Endothelial cell (in vitro differentiated cells): ENCODE results near the gene MARCHF10. TPM values are rescaled to one million over a fixed set of nuclear protein-coding genes. Genes with fewer than 3 reads are reported as not detected.

Source experiments
- DNase-seq: peaks from one replicate; pipeline ENCODE4 v3.0.0; 2021; ENCODE audit warnings: low spot score
- H3K27ac Mint-ChIP-seq: one replicate; pipeline ENCODE4 v1.8.0; 2021; ENCODE audit warnings: mixed read lengths, inconsistent platforms; ENCODE audit not compliant: unreplicated experiment
- H3K27me3 Mint-ChIP-seq: one replicate; pipeline ENCODE4 v1.8.0; 2021; ENCODE audit warnings: mild to moderate bottlenecking, moderate library complexity, mixed read lengths, inconsistent platforms; ENCODE audit not compliant: unreplicated experiment
- H3K36me3 Mint-ChIP-seq: one replicate; pipeline ENCODE4 v1.8.0; 2021; ENCODE audit warnings: mild to moderate bottlenecking, low read depth, mixed read lengths, inconsistent platforms; ENCODE audit not compliant: unreplicated experiment
- H3K4me1 Mint-ChIP-seq: one replicate; pipeline ENCODE4 v1.8.0; 2021; ENCODE audit warnings: mild to moderate bottlenecking, mixed read lengths, inconsistent platforms; ENCODE audit not compliant: unreplicated experiment
- H3K4me3 Mint-ChIP-seq: one replicate; pipeline ENCODE4 v1.8.0; 2021; ENCODE audit warnings: mild to moderate bottlenecking, mixed read lengths, inconsistent platforms; ENCODE audit not compliant: unreplicated experiment
- H3K9me3 Mint-ChIP-seq: one replicate; pipeline ENCODE4 v1.8.0; 2021; ENCODE audit warnings: mixed read lengths, inconsistent platforms; ENCODE audit not compliant: unreplicated experiment
- total RNA-seq: library from RNA; stranded (reverse); fragmentation: NEBNext Ultra II Directional; extraction: Animal tissue kit (Norgen Biotek cat#: 25700); gene quantifications from one replicate; pipeline ENCODE4 v1.2.1, GENCODE V29; 2021; ENCODE audit not compliant: unreplicated experiment
- TF ChIP-seq, protein P1 (sequence below): fragments of 200-600 bp; sonication (generic); IDR thresholded peaks from one replicate; pipeline ENCODE4 v1.5.0; 2021; ENCODE audit warnings: antibody characterized with exemption; ENCODE audit not compliant: unreplicated experiment

The MARCHF10 gene
- total RNA-seq, 1 donor from 2014 or later = not detected

DNA sequence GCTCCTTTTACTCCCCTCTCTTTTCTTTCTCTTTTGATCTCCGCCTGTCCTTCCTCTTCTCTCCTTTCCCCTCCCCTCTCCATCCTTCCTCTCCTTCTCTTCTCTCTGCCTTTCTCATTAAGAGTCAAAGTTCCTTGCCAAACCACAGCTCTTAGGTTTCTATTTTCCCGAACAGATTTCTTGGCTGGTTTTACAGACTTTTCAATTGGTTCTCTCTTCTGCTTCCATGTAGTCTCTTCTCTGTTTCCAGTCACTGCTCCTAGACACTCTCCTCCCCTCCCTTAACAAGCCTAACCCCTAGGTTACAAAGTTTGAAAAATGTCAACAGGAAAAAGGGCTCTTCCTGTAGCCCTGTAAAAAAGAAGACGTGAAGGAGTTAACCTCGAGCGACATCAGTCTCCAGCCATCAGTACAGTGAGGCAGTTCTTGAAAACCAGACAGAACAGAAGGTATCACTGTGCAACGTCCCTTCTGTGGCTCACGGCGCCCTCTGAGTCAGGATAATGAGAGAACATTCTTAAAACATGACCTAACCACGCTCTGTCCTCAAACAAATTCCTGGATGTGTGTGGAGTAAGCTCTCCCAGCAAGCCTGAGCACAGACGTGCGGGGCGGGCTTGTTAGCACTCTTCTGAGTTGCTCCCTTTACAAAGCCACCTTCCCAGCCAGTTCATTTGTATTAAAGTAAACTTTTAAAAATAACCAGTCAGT, 11.6 kb upstream of the MARCHF10 start:
- peak overlapping the region; percentile 63 for H3K4me3 Mint-ChIP-seq
- H3K4me1 Mint-ChIP-seq = peaks cover 39% of the 10 kb centered on the region
- peak overlapping the region; percentile 99 for H3K27ac Mint-ChIP-seq

DNA sequence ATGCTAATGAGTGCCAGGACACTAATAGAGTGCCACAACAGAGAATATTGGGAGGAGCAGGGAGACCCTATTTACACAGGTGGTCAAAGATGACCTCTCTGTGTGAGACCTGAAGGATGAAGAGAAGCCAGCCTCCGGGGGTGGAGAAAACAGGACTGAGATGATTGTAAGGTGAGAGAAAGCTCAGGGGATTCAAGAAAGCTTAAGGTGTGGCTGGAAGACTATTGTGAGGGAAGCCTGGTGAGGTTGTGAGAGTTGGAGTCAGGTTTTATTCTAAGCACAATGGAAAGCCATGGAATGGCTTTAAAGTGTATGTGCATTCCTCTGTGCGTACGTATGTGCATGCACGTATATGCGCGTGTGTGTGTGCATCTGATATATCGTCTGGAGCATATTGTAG, 10.4 kb upstream of the MARCHF10 start:
- no peak for DNase-seq
- TF ChIP-seq, protein P1, sequence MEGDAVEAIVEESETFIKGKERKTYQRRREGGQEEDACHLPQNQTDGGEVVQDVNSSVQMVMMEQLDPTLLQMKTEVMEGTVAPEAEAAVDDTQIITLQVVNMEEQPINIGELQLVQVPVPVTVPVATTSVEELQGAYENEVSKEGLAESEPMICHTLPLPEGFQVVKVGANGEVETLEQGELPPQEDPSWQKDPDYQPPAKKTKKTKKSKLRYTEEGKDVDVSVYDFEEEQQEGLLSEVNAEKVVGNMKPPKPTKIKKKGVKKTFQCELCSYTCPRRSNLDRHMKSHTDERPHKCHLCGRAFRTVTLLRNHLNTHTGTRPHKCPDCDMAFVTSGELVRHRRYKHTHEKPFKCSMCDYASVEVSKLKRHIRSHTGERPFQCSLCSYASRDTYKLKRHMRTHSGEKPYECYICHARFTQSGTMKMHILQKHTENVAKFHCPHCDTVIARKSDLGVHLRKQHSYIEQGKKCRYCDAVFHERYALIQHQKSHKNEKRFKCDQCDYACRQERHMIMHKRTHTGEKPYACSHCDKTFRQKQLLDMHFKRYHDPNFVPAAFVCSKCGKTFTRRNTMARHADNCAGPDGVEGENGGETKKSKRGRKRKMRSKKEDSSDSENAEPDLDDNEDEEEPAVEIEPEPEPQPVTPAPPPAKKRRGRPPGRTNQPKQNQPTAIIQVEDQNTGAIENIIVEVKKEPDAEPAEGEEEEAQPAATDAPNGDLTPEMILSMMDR = no peak
- H3K4me3 Mint-ChIP-seq = no peak overlapping the region
- H3K4me1 Mint-ChIP-seq = peaks cover 36% of the 10 kb centered on the region
- peak overlapping the region; percentile 79 for H3K27ac Mint-ChIP-seq
- peaks cover 4% of the 10 kb centered on the region for H3K27me3 Mint-ChIP-seq
- H3K9me3 Mint-ChIP-seq = no peaks in the 10 kb centered on the region
- H3K36me3 Mint-ChIP-seq = peaks cover 3% of the 10 kb centered on the region

More for the DNA sequence above, 11.6 kb upstream of the MARCHF10 start:
- Mint-ChIP-seq H3K36me3 (no peaks in the 10 kb centered on the region), H3K9me3 (no peaks in the 10 kb centered on the region), H3K27me3 (peaks cover 5% of the 10 kb centered on the region)
- peak; percentile 69 for DNase-seq
- TF ChIP-seq, protein P1 = no peak

DNA sequence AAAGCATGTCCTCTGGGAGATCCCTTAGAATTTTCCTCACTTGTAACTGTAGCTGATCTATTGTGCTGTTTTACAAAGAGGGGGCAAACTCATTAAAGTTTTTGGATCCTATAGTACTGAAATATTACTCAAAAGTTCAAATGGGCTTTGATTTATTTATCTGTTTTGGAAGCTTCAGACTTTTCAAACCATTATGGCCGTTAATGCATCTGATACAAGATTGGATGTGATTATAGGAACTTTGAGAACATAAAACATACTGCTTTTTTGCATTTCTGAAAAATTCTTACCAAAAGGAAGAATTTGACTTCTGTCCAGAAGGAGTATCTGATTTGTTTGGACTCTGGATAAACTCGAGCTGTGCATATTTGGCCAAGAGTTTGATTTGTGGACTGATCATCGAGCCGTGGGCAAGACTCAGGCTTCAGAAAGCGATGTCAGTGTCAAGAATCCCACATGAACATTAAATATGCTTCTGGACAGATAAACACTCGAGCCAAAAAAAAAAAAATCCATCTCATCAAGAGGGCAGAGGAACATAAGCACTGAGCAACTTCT, 8.2 kb upstream of the MARCHF10 start:
- no peak overlapping the region for H3K27ac Mint-ChIP-seq
- peaks cover 4% of the 10 kb centered on the region for H3K27me3 Mint-ChIP-seq
- no peaks in the 10 kb centered on the region for H3K9me3 Mint-ChIP-seq
- no peak overlapping the region for H3K4me3 Mint-ChIP-seq
- TF ChIP-seq, protein P1 = no peak
- no peak for DNase-seq
- peaks cover 3% of the 10 kb centered on the region for H3K36me3 Mint-ChIP-seq
- peaks cover 27% of the 10 kb centered on the region for H3K4me1 Mint-ChIP-seq

DNA sequence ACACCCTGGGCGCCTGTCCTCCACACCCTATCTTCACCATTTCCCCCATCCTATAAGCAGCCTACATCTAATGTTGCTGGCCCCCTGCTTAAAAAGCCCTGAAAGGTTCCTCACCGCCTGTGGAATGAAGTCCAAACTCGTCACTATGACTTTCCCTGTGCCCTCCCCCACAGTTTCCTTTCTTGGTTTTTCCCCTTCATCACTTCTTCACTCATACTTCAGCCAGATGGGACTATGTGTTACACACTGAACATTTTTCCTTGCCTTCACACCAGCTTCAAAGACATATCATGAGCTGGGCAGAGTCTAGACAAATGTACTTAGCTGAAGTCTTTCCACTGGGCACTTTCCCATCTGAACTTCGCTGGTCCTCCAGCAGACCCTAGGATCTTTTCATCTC, 1.5 kb upstream of the MARCHF10 start:
- TF ChIP-seq, protein P1 = no peak
- Mint-ChIP-seq H3K4me3 (no peak overlapping the region), H3K9me3 (no peaks in the 10 kb centered on the region), H3K4me1 (no peaks in the 10 kb centered on the region), H3K27ac (no peak overlapping the region), H3K27me3 (peaks cover 2% of the 10 kb centered on the region), H3K36me3 (peaks cover 3% of the 10 kb centered on the region)
- DNase-seq = no peak

DNA sequence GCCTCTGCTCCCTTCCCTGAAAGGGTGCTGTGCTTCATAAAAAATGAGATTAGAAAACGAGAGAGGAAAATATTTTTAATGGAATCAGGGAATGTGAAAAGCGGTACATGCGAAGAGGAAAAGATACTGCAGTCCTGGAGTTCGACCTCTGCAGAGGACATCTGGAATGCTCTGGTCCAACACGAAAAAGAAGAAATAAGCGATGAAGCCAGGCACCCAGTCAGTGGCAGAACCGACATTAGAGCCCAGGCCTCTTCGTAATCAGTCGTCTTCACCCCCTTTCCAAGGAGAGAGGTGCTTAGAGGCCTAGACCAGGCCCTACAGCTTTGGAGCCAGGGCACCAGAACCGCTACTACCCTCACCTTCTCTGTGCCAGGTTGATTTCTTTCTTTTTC, 459 bp upstream of the MARCHF10 start:
- Mint-ChIP-seq H3K4me1 (no peaks in the 10 kb centered on the region), H3K27ac (no peak overlapping the region), H3K9me3 (no peaks in the 10 kb centered on the region), H3K27me3 (peaks cover 2% of the 10 kb centered on the region), H3K4me3 (no peak overlapping the region), H3K36me3 (peaks cover under 1% of the 10 kb centered on the region)
- TF ChIP-seq, protein P1 = no peak
- no peak for DNase-seq
